Measurements from ENCODE around the gene USP54. TPM values are rescaled to one million over a fixed set of nuclear protein-coding genes. Genes with fewer than 3 reads are reported as not detected.

USP54 gene
- total and polyA plus RNA-seq, 8 donors = 12.1 to 49.9 (median 25.5) TPM

DNA sequence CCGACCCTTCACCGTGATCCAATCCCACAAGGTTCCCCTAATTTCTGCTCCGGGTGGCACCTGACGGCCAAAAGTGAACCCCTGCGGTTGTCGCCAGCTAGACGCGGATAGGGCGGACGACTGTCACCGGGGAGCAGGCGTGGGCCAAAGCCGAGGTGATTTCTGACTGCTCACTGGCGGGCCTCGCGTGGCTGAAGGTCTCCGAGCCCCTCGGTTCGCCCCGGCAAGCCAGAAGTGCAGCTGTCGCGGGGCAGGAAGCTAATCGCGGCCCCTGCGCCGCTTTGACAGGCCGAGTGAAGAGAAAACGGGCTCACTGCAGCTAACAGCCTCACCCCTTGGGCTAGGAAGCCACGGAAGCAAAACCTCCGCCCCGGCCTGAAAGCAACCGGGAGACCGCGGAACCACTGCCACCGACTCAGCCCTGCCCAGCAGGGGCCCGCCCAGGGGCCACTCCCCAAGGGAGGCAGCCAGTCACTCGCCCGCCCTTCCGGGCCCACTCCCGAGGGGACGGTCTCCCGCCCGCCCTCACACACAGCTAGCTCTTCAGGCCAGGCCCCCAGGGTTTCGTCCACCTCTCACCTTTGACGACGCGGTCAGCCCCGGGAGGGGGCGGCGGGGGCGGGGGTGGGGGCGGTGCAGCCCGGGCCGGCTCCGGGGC lies 95.8 kb downstream of the USP54 start:
- peak overlapping the region; percentile 85 to 96 (median 92) for H3K27ac ChIP-seq
- peaks cover 0 to 28% (median 11%) of the 10 kb centered on the region in 3 donors for H3K4me1 ChIP-seq
- H3K9me3 ChIP-seq = no peaks in the 10 kb centered on the region
- DNase-seq (peak; percentile 90 to 97 (median 92)), ATAC-seq (peak; percentile 91 to 97 (median 94)), FAIRE-seq (no peak)
- peak overlapping the region; percentile 66 to 95 (median 85) for H3K4me3 ChIP-seq
- TF ChIP-seq, protein P1, sequence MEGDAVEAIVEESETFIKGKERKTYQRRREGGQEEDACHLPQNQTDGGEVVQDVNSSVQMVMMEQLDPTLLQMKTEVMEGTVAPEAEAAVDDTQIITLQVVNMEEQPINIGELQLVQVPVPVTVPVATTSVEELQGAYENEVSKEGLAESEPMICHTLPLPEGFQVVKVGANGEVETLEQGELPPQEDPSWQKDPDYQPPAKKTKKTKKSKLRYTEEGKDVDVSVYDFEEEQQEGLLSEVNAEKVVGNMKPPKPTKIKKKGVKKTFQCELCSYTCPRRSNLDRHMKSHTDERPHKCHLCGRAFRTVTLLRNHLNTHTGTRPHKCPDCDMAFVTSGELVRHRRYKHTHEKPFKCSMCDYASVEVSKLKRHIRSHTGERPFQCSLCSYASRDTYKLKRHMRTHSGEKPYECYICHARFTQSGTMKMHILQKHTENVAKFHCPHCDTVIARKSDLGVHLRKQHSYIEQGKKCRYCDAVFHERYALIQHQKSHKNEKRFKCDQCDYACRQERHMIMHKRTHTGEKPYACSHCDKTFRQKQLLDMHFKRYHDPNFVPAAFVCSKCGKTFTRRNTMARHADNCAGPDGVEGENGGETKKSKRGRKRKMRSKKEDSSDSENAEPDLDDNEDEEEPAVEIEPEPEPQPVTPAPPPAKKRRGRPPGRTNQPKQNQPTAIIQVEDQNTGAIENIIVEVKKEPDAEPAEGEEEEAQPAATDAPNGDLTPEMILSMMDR (IDR thresholded peaks at IDR 0.05) = no peak
- WGBS, 2 donors = 0% methylated on average over 37 to 55 of the region's 55 CpGs
- H3K27me3 ChIP-seq = no peaks in the 10 kb centered on the region
- peaks cover 0 to 12% (median 0%) of the 10 kb centered on the region in 3 donors for H3K36me3 ChIP-seq
- intact Hi-C loops (cut with DNase I) = no loop called here

GRCh38 chr10:73494877-73495225 lies 96.3 kb downstream of the USP54 start:
- DNase-seq (no peak), FAIRE-seq (no peak), ATAC-seq (no peak)
- Histone ChIP-seq H3K27ac (peak overlapping the region; percentile 85 to 96 (median 92)), H3K4me3 (peak overlapping the region; percentile 66 to 95 (median 85)), H3K27me3 (no peaks in the 10 kb centered on the region), H3K9me3 (no peaks in the 10 kb centered on the region), H3K36me3 (peaks cover 0 to 8% (median 0%) of the 10 kb centered on the region in 3 donors), H3K4me1 (peaks cover 0 to 33% (median 11%) of the 10 kb centered on the region in 3 donors)
- intact Hi-C loops (cut with DNase I) = no loop called here
- 0% methylated on average over 2 of the region's 2 CpGs for WGBS, 2 donors
- TF ChIP-seq, protein P1 (IDR thresholded peaks at IDR 0.05) = no peak

GRCh38 chr10:73494213-73494612 lies 96.9 kb downstream of the USP54 start:
- Histone ChIP-seq H3K27ac (no peak overlapping the region), H3K9me3 (no peaks in the 10 kb centered on the region), H3K4me1 (peaks cover 0 to 34% (median 11%) of the 10 kb centered on the region in 3 donors), H3K4me3 (peak overlapping the region in 1 of 4 donors; percentile 77), H3K27me3 (no peaks in the 10 kb centered on the region), H3K36me3 (peaks cover 0 to 8% (median 0%) of the 10 kb centered on the region in 3 donors)
- no peak for ATAC-seq
- DNase-seq = no peak
- FAIRE-seq = no peak
- intact Hi-C loops (cut with DNase I) = no loop called here
- WGBS, 2 donors = 92 to 93% methylated on average over 15 of the region's 15 CpGs
- TF ChIP-seq, protein P1 (IDR thresholded peaks at IDR 0.05) = no peak

GRCh38 chr10:73493781-73494180 lies 97.4 kb downstream of the USP54 start:
- no peak for ATAC-seq
- peaks cover 0 to 34% (median 11%) of the 10 kb centered on the region in 3 donors for H3K4me1 ChIP-seq
- H3K27me3 ChIP-seq = no peaks in the 10 kb centered on the region
- TF ChIP-seq, protein P1 (IDR thresholded peaks at IDR 0.05) = no peak
- H3K9me3 ChIP-seq = no peaks in the 10 kb centered on the region
- 27 to 32% methylated on average over 2 of the region's 2 CpGs for WGBS, 2 donors
- no peak for FAIRE-seq
- H3K36me3 ChIP-seq = peaks cover 0 to 4% (median 0%) of the 10 kb centered on the region in 3 donors
- H3K4me3 ChIP-seq = no peak overlapping the region
- H3K27ac ChIP-seq = no peak overlapping the region
- no peak for DNase-seq
- intact Hi-C loops (cut with DNase I) = no loop called here

GRCh38 chr10:73486601-73487000 lies 104.5 kb downstream of the USP54 start:
- DNase-seq = no peak
- Histone ChIP-seq H3K27me3 (no peaks in the 10 kb centered on the region), H3K4me3 (no peak overlapping the region), H3K4me1 (peaks cover 0 to 10% (median 0%) of the 10 kb centered on the region in 3 donors), H3K9me3 (no peaks in the 10 kb centered on the region), H3K36me3 (peaks cover 0 to 6% (median 0%) of the 10 kb centered on the region in 3 donors), H3K27ac (no peak overlapping the region)
- intact Hi-C loops (cut with DNase I) = no loop called here
- FAIRE-seq = no peak
- ATAC-seq = no peak
- TF ChIP-seq, protein P1 (IDR thresholded peaks at IDR 0.05) = no peak
- WGBS, 2 donors = 96 to 98% methylated on average over 4 of the region's 4 CpGs

Measured in pancreas (tissue), 10 donors.